Chondrocyte (in vitro differentiated cells): ENCODE results near the gene FAM131C. TPM values are rescaled to one million over a fixed set of nuclear protein-coding genes. Genes with fewer than 3 reads are reported as not detected.

ENCODE experiments used
- DNase-seq: peaks from one replicate; pipeline ENCODE4 v3.0.0; 2021; ENCODE audit warnings: mixed read lengths, low spot score
- H3K27ac Mint-ChIP-seq: one replicate; pipeline ENCODE4 v1.8.0; 2021; ENCODE audit warnings: mild to moderate bottlenecking, moderate library complexity, mixed read lengths; ENCODE audit not compliant: unreplicated experiment
- H3K27me3 Mint-ChIP-seq: 2 replicates; pipeline ENCODE4 v1.8.0; 2021; ENCODE audit warnings: low read depth, mixed read lengths
- H3K36me3 Mint-ChIP-seq: 2 replicates; pipeline ENCODE4 v1.8.0; 2021; ENCODE audit warnings: low read depth, mixed read lengths
- H3K4me1 Mint-ChIP-seq: 2 replicates; pipeline ENCODE4 v1.8.0; 2021; ENCODE audit warnings: low read depth, mild to moderate bottlenecking, mixed read lengths
- H3K4me3 Mint-ChIP-seq: one replicate; pipeline ENCODE4 v1.8.0; 2021; ENCODE audit warnings: mild to moderate bottlenecking, moderate library complexity, mixed read lengths; ENCODE audit not compliant: unreplicated experiment
- H3K9me3 Mint-ChIP-seq: 2 replicates; pipeline ENCODE4 v1.8.0; 2021; ENCODE audit warnings: low read depth, mixed read lengths
- total RNA-seq: library from RNA; stranded (reverse); gene quantifications from 3 replicates; pipeline ENCODE4 v1.2.1, GENCODE V29; 2021
- TF ChIP-seq, protein P1 (sequence below): fragments of 200-600 bp; sonication (generic); IDR thresholded peaks from 2 replicates; pipeline ENCODE4 v1.5.0; 2021; ENCODE audit warnings: antibody characterized with exemption, mild to moderate bottlenecking, moderate library complexity

The FAM131C gene
- total RNA-seq, 1 donor from 2014 or later: 0.70 TPM

DNA sequence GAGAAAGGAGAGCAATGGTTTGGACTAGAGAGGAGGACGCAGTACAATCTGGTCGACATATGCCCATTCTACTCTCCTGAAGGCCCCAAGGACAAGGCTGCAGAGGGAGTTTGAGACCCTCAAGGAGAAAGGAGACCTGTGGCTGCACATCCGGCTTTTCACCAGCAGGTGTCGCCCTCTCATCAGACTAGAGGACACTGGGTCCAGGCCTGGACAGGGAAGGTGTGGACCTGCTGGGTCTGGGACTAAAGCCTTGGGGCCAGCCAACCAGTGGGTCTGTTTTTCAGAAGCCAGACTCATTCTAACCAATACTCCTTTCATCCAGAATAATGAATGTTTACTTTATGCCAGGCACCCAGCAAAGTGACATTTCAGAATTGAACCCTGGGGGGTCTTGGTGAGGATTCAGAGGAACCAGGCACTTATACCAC is 64.4 kb downstream of the FAM131C start:
- Mint-ChIP-seq H3K9me3 (no peaks in the 10 kb centered on the region), H3K27ac (no peak overlapping the region), H3K36me3 (no peaks in the 10 kb centered on the region), H3K4me3 (no peak overlapping the region), H3K27me3 (no peaks in the 10 kb centered on the region), H3K4me1 (peaks cover 21% of the 10 kb centered on the region)
- peak; percentile 92 for DNase-seq
- TF ChIP-seq, protein P1, sequence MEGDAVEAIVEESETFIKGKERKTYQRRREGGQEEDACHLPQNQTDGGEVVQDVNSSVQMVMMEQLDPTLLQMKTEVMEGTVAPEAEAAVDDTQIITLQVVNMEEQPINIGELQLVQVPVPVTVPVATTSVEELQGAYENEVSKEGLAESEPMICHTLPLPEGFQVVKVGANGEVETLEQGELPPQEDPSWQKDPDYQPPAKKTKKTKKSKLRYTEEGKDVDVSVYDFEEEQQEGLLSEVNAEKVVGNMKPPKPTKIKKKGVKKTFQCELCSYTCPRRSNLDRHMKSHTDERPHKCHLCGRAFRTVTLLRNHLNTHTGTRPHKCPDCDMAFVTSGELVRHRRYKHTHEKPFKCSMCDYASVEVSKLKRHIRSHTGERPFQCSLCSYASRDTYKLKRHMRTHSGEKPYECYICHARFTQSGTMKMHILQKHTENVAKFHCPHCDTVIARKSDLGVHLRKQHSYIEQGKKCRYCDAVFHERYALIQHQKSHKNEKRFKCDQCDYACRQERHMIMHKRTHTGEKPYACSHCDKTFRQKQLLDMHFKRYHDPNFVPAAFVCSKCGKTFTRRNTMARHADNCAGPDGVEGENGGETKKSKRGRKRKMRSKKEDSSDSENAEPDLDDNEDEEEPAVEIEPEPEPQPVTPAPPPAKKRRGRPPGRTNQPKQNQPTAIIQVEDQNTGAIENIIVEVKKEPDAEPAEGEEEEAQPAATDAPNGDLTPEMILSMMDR: peak; percentile 99

Other genes with a start within 250 kb of the FAM131C start
- 38.4 to 49.7 TPM (median 39.4 TPM) in 3 replicates for gene SPEN, start 225.9 kb downstream of the FAM131C start, total RNA-seq
- 23.9 to 30.8 TPM (median 27.2 TPM) in 3 replicates for gene ZBTB17, start 97.5 kb downstream of the FAM131C start, total RNA-seq
- gene SRARP, start 69.4 kb downstream of the FAM131C start, total RNA-seq: not detected in 3 replicates
- 61.2 to 160 TPM (median 160 TPM) in 3 replicates for gene HSPB7, start 55.6 kb downstream of the FAM131C start, total RNA-seq
- gene CLCNKA, start 51.6 kb downstream of the FAM131C start, total RNA-seq: 0.12 to 0.31 TPM (median 0.21 TPM) in 3 replicates
- gene CLCNKB, start 29.9 kb downstream of the FAM131C start, total RNA-seq: 0.57 to 0.69 TPM in 2 of 3 replicates, not detected in the other
- 38.5 to 47.4 TPM (median 40.0 TPM) in 3 replicates for gene EPHA2, start 82.4 kb upstream of the FAM131C start, total RNA-seq
- gene ARHGEF19, start 139.0 kb upstream of the FAM131C start, total RNA-seq: 14.4 to 17.7 TPM (median 16.1 TPM) in 3 replicates
- 8.5 to 12.3 TPM (median 12.0 TPM) in 3 replicates for gene CPLANE2, start 163.5 kb upstream of the FAM131C start, total RNA-seq